Ishikawa (cell line): ENCODE data around the gene SH3TC1.

Experiments used
- CREB1 ChIP-seq: IDR thresholded peaks from 2 replicates; pipeline ENCODE4 v1.6.1; 2012; ENCODE audit warnings: low read depth
- EGR1 ChIP-seq: IDR thresholded peaks from 2 replicates; pipeline ENCODE4 v1.6.1; 2012
- EP300 ChIP-seq: IDR thresholded peaks from 2 replicates; pipeline ENCODE4 v1.6.1; 2012; ENCODE audit warnings: borderline replicate concordance

DNA sequence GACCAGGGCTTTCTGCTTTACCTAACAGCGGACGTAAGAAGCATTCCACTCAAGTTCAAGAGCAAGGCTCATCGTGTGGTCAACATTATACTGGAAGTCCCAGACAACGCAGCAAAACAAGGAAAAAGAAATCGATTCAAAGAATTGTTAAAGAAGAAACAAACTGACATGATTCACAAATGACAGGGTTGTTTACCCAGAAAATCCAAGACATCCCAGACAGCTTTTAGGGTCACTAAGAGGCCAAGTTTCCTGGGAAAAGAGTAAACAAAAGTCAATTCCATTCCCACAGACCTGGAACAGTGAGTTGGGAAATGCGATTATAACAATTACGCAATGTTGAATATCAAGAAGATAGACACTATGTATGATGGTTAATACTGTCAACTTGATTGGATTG is 49.0 kb downstream of the SH3TC1 start:
- no peak for TF ChIP-seq EGR1
- no peak for TF ChIP-seq EP300
- TF ChIP-seq CREB1, result no peak
